CD4-positive, alpha-beta T cell treated with Interleukin-4 for 1 hour (primary cell): Measurements from ENCODE around the gene MAP3K5.

ENCODE experiments used
- DNase-seq, 2 donors: peaks; one replicate each; pipeline ENCODE4 v3.0.0-alpha.2; 2020 to 2022

MAP3K5 gene

DNA sequence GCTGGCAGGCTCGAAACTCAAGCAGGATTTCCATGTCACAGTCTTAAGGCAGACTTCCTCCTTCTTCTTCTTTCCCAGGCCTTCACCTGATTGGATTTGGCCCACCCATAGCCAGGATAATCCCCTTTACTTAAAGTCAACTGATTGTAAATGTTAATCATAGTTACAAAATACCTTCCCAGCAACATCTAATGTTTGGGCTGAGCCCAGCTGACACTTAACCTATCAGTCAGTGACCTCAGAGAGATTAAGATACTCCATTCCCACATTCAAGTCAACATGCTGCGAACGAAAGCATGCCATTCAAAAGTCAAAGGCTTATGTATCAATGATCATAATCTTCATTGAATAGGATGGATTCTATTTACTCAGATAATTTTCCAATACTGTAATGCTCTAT, 258.0 kb downstream of the MAP3K5 start:
- DNase-seq: no peak

DNA sequence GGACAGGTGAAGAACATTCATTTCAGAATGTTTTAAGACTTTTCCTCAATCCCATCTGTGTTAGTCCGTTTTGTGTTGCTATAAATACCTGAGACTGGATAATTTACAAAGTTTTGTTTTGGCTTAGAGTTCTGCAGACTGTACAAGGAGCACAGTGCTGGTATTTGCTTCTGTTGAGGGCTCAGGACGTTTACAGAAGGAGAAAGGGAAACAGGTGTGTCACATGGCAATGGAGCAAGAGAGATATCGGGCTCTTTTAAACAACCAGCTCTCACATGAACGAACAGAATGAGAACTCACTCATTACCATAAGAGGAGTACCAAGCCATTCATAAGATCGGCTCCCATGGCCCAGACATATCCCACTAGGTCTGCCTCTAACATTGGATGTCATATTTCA, 258.8 kb downstream of the MAP3K5 start:
- no peak for DNase-seq

DNA sequence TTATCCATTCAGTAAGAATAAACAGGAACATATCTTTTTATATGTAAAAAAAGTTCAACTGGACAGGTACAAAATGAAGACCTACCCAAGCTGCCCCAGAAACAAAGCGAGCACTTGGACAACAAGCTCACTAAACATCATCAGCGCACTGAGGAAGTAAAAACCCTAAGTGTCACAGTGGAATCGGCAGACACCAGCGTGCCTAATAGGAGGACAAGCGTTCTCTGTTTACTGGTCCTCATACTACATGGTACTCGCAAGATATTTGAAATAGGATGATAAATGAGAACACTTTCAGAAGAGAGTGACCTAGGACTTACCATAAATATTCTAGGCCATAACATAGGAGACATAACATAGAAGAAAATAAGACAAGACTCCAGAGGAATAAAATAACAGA, 260.2 kb downstream of the MAP3K5 start:
- DNase-seq: no peak

DNA sequence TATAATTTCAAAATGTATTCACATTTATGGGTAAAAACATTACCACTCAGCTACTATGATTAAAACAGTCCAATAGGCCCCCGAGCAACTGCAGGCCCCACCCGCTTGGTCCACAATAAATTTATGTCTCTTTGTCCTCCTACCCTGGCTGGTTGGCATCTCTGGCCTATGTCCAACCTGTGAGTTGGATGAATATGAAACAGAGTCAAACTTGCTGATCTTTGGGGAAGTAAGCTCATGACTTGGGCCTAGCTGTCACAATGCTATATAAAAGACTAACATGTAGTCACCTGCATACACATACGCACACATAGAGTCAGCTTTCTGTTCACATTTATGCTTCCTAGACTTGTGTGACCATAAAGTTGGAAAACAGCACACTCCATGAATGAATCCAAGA, 262.6 kb downstream of the MAP3K5 start:
- DNase-seq: no peak

DNA sequence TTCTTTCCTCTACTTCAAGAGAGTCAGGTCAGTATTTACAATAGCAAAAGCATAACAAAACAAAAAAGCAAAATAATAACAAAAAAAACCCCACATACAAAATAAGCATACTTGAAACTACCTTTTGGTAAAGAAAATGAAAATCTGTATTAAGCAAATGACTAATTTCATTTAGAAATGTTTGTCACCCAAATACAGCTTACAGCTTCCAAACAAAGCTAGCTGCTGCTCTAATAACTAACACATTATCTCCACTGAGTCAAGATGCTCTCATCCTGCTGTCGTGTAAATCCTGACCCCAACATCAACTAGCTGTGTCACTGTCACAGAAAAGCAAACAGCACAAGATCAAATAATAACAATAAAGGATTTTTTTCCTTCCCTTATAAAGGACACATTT, 263.8 kb downstream of the MAP3K5 start:
- no peak for DNase-seq

DNA sequence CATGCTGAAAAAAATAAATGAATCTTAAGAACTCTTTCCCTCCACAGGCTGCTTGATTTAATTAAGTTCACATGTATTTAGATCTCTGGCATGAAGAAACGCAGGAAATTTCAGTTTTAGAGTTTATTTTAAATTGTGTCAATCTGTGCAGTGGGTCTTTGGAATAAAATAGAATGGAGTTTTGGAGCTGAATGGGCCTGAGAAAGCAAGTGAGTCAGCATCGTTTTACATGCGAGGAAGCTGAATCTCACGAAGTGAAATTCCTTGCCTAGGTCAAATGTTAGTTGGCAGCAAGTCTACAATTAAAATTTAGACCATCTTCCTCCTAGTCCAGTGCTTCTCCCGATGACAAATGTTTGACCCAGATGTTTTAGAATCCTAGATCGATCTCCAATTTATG, 264.4 kb downstream of the MAP3K5 start:
- DNase-seq: no peak

DNA sequence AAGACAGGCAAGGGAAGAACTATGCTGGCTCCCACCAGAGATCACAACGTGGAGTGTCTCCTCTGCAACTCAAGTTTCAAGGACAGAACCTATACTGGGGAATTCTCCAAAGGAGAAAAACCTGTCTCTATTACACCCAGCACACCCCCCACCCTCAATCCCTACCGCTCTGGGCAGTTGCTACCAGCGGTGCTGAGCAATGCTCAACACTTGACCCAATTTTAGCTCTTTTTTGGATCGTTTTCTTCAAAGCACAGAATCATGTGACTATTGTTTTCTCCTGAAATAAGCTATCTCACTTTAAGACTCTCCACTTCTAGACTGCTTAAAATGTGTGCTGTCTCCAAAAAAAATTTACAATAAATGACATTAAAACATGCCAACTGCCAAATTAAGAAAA, 265.3 kb downstream of the MAP3K5 start:
- DNase-seq: no peak

DNA sequence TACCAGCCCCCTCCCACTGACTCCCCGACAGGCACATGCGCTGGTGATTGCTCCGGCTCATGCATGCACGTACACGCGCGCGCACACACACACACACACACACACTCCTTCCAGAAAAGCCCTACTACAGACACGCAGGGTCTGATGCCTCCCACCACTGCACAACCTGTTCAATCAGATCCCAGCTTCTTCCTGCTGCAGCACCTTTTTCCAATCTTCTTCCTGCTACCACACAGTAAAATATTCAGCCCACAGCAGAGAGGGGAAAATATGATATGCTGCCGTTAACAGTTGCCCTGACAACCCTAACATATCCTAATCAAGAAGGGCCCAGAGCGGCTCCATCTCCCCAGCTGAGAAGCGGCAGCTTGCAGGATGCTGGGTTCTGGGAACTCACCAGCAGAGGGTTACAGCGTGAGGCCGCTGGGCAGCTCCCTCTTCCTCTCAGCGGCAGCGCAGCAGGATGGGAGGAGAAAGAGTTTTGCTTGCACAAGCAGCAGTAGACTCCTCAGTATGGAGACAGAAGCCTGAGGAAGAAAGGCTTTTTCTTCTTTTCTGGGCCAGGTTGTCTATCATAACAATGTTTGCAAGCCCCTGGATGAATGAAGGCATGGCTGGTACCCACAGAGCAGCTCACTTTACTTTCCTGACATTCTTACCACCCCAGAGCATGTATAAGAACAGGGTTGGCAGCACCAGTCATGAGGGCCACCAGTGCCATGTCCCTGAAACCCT, 265.9 kb downstream of the MAP3K5 start:
- DNase-seq: peak in 1 of 2 donors; percentile 32

DNA sequence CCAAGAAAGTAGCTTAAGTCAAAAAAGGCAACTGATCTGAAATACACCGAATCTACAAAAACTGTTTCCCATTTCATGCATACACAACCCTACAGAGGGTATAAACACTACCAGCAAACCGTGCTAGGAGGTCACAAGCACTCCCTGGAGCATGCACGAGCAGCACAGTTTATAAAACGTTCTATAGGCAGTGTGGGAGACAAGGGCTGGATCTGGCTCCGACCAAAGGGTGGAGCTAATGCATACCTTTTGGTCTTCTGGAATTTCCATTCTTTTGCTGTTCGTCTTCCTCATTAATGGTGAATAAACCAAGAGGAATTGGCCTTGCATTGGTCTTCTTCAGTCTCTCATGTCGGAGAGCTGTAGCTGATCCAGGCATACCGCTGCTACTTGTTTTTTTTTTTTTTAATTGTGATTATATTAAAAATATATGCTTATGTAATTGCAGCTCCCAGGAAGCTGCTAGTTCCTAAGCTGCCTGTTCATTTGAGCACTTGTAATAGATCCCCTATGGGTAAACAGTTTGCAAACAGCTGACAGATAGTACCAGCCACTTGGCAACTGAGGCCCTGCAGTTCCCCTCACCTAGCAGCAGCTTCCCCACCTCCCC, 266.6 kb downstream of the MAP3K5 start:
- no peak for DNase-seq

DNA sequence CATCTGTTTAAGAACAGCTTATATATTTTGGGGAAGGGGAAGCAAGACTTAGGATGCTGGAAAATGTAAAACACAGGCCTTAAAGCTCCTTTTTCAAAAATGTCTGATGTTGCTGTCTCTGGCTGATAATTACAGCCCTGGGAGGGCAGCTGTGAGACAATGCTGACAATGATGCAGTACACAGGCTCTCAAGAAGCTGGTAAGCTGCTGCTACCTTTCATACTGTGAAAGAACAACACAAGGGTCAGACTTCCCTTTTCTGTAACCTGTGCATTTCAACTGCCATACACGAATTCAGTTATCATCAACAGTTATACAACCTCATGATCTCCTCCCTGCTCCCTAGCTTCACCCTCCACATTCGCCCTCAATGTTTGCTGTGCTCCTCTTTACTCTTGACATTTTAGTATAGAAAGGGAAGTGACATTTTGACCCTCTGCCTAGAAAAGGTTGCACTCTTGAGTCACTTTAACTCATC, 267.3 kb downstream of the MAP3K5 start:
- DNase-seq: no peak

DNA sequence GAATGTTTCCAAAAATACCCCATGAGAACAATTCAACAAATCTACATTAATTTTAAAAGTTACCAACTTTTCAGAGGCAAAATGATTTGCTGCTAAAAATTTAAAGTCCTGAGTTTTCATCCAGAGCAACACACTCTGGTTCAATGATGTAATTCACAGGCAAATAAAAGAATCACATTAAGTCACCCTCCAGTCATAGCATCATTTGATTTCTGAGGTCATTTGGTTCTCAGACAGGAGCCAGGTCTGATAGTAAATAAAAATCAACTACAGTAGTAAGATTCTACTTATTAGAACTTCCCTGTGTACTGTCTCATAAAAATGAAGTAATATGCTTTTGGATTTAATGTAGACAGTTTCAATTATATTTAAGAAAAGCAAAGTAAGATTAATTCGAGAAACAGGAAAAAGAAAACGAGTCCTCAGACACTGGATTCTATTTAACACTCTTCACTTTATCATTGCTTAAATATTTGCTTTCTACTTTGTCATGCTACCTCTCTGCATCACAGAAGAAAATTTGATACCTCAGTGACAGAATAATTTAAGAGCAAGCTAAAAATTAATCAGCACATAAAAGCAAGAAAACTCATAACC, 267.8 kb downstream of the MAP3K5 start:
- no peak for DNase-seq

DNA sequence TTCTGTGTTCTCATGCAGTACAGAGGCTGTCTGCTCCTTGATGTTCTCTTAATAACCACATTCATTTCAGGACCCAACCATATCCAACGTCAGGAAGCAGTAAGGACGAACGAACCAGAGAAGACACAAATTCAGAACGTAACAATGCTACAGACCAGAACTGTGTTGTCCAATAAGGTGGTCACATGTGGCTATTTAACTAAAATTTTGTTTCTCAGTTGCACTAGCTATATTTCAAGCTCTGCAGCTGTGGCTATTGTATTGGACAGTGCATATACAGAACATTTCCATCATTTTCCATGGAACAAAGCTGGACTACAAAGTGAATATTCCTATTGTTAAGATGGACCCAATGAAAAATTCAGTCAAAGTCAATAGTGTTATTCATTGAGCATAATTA, 269.1 kb downstream of the MAP3K5 start:
- no peak for DNase-seq

DNA sequence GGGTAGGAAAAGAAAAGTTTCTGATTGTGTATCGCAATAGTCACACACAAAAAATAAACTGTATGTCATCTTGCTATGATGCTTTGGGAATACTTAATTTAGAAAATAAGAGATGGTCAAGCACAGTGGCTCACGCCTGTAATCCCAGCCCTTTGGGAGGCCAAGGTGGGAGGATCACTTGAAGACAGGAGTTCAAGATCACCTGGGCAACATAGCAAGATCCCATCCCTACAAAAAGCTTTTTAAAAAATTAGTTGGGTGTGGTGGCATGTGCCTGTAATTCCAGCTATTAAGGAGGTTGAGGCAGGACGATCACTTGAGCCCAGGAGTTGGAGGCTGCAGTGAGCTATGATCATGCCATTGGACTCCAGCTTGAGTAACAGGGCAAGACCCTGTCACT, 269.6 kb downstream of the MAP3K5 start:
- no peak for DNase-seq

DNA sequence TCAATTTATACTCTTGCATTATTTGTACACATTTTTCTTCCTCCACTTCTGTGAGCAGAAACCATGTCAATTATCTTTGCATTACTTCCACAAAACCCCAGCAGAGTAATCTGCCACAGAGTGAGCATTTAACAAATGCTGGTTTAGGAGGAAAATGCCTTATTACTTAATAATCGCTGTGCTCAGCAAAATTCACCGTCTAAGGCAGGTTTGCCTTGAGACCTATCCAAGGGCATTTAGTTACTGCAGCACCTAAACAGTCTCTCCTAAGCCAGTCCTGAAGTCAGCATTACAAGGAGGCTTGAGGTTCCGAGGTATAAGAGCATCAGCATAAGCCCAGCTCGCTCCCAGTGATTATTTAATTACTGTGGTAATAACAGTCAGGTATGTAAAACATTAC, 270.4 kb downstream of the MAP3K5 start:
- DNase-seq: no peak

DNA sequence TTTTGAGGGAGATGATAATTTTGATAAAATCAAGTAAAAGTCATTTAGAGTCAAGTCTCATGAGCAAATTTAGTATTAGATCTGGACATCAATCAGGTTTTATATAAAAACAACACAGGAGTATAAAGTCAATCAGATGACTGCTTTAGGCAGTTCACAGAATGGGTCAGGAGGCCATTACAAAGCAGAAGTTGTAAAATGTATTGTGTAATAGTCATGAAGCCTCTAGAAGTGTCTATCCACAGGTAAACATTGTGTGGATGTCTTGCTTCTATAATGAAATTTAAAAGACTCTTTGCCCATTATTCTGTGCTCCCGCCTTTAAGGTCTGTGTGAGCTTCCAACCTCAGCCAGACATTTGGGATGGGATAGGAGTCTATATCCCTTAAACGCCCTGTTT, 270.9 kb downstream of the MAP3K5 start:
- no peak for DNase-seq

DNA sequence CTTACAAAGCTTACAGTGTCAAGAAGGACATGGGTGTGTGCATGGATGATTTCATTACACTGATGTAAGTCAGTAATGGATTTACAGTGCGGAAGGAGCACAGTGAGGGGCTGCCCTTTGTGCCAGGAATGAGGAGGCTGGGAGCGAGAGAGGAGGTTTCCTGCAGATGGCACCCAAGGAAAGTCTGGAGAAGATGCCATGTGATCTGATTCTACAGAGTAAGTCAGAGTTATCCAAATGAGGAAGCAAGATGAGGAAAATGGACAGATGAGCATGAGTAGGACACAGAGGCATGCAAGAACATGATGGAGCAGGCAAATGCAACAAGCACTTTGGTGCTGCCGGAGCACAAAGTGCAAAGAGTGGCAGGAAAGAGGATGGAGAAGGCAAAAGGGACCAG, 271.8 kb downstream of the MAP3K5 start:
- no peak for DNase-seq

DNA sequence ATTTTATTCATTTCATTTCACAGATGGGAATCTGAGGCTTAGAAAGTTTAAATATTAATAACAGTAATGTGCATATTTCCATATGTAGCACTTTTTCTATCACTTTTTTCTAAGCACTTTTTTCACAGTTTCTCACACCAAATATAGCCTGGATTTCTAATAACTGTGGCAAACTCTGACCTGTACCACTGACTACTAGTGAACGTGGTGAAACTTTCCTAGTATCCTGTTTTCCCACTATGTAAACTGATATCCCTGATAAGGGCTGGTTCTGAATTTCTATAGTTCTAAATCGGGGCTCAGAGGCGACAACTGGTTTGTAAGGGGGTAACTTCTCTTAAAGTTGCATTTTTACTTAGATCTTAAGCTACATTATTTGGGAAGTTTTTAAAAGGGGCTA, 274.7 kb downstream of the MAP3K5 start:
- no peak for DNase-seq

DNA sequence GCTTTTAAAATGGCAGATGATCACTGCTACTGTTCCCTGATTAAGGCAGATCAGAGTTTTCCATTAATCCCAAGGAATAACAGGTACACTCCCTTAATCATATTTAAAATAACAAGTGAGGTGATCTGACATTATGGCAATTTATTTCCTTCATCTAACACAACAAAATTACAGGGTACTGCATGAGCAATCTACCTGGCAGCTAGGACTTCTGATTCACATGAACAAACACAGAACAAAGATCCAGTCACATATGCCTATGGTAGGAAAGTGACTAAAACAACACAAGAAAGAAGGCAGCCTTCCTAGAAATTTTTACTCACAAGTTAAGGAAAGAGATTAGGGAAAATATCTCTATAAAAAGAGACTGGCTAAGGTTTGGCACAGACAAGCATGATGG, 275.3 kb downstream of the MAP3K5 start:
- DNase-seq: no peak

DNA sequence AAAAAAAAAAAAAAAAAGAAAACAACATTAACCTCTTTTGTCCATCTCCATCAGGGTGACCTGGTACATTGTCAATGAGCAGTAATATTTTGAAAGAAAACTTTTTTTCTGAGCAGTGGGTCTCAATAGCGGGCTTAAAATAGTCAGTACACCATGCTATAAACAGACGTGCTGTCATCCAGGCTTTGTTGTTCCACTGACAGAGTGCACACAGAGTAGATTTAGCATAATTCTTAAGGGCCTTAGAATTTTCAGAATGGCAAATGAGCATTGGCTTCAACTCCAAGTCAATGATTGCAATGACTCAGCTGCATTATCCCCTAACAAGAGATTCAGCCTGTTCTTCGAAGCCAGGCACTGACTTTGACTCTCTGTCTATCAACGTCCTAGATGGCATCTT, 277.7 kb downstream of the MAP3K5 start:
- no peak for DNase-seq

DNA sequence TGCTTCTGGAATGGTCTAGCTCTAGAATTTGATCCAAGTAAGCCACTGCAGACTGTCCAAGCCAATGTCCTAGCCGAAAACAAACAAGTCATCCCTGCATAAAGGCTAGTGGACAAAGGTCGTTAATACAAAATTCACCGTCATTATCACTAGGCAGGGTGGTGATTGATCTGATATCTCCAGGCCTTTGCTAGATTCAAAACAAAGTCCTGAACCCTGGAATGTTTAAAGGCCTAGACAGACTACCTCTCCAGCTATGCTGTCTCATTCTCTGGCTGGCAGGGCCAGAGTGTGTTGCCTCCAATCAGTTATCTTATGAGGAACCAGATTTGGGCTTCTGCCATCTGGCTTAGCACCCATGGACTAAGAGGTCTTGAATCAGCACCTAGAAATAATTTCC, 280.4 kb downstream of the MAP3K5 start:
- DNase-seq: no peak

DNA sequence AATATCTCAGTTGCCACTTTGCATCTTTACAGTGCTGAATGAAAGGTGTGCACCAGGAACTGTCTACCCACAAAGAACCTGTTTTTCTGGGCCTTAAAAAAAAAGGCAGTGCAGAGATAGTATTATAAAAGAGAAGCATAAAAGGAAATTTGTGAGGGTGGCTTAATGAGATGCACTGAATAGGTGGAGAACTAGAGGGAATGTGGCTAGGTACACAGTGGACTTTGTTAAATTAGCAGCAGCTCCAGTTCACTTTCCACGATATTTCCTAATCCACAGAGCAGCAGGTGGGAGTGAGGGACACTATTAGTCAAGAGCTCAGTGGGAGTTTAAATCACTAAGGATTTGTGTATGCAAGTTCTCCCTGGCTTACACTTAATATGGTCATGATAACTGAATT, 280.9 kb downstream of the MAP3K5 start:
- DNase-seq: no peak

DNA sequence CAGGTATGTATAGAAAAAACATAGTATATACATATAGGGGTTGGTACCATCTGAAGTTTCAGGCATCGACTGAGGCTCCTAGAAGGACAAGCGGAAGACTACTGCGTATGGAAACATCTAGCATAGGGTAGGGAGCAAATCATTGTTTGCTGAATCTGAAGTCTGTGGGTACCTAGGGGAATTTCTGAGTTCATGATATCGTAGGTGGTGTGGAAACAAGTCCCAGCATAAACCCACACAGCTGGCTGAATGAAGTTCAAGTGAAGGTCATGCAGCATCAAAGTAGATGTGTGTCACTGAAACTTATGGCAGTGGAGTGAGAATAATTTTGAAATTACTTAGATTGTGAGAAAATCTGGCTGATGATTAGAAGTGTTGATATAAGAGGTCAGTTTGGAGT, 281.5 kb downstream of the MAP3K5 start:
- DNase-seq: no peak

DNA sequence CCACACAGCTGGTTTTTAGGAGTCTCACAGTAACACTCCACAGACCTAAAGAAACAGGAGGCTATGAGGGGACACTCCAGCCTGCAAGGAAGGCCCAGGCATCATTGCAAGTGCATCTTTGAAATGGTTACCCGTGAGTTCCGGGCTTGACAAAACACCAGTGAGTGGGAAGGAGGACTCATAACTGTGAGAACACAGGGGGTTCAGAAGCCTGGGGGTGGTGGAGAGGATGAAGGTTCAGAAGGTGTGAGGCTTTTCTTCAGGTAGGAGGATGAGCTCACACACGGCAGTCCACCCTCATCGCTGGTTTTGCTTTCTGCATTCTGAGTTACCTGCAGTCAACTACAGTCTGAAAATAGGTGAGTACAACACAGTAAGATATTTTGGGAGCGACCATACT, 282.0 kb downstream of the MAP3K5 start:
- no peak for DNase-seq

DNA sequence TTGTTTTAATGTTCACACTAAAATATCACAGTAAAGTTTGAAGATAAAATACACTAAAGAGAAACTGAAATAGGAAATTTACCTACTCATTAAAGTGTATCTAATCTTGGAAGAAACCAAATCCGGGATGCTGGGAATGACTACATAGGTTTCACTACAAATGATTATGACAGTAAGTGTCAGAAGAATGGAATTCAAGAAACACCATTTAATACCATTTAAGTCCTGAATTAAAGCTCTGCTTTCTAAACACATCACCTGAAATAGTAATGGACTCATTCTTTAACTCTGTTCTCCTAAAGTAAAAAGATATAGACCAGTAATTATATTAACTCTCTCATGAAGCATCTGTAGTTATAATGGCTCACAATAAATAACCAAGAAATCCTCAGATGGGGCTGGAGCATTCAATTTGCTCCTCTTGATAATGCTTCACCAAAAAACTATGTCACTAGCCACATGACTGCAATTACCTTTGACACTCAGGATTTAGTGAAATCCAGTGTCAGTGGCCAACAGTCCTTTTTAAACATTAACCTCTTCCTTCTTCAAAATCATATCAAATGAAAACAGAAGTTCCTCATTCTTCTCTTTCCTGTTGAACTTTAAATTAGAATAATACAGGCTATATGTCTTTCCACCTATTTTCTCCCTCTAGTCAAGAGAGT, 283.4 kb downstream of the MAP3K5 start:
- no peak for DNase-seq
